Endothelial cell of umbilical vein (primary cell): ENCODE results near the gene FSIP1.

Experiments
- EZH2 ChIP-seq: IDR thresholded peaks from 2 replicates; pipeline ENCODE4 v1.6.1; 2012; ENCODE audit warnings: borderline replicate concordance, low read depth, mild to moderate bottlenecking, moderate library complexity, low read length, inconsistent platforms; ENCODE audit not compliant: severe bottlenecking
- GATA2 ChIP-seq: IDR thresholded peaks from 2 replicates; pipeline ENCODE4 v1.7.0; 2011; ENCODE audit warnings: low read depth, mild to moderate bottlenecking, moderate library complexity, mixed read lengths, low read length; ENCODE audit not compliant: insufficient read length, insufficient read depth
- POLR2A ChIP-seq: IDR thresholded peaks from 2 replicates; pipeline ENCODE4 v1.6.1; 2012; ENCODE audit warnings: low read depth, mild to moderate bottlenecking, control low read depth, low read length
- POLR2AphosphoS5 ChIP-seq: IDR thresholded peaks from 2 replicates; pipeline ENCODE4 v1.6.1; 2012; ENCODE audit warnings: low read depth, mild to moderate bottlenecking, control low read depth, low read length, moderate library complexity; ENCODE audit not compliant: insufficient read depth
- TF ChIP-seq, protein P1 (sequence below): IDR thresholded peaks from 2 replicates; pipeline ENCODE4 v1.6.1; 2011; ENCODE audit not compliant: insufficient read depth, insufficient read length
- TF ChIP-seq, protein P2 (sequence below), 2 donors: IDR thresholded peaks; 1 replicate in 1 of 2; 2 replicates in 1 of 2; pipeline ENCODE4 v1.5.1; 2011; ENCODE audit warnings: low read length in 2 of 2, mild to moderate bottlenecking in 2 of 2, moderate library complexity in 2 of 2, control low read depth in 1 of 2, inconsistent platforms in 1 of 2, low read depth in 1 of 2; ENCODE audit not compliant: insufficient read depth in 1 of 2; ENCODE audit errors: extremely low read depth in 1 of 2

DNA sequence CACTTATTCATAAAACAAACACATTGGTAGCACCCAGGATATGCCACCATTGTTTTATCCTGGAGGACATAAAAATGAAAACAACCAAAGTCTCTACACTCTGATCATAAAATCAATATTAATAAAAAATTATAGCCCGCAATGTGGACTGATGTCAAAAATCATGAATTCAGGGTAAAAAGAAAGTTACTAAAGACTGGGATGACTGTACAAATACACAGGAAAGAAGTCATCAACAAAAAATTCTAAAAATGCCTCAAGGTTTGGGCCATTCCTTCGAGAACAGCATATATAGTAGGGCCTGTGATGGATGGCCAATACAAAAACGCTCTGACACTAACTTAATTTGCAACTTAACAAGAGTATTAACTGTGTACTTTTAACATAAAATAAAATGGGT, 125.0 kb downstream of the FSIP1 start:
- TF ChIP-seq POLR2AphosphoS5 (no peak), POLR2A (no peak), EZH2 (no peak), GATA2 (no peak)
- TF ChIP-seq, protein P1, sequence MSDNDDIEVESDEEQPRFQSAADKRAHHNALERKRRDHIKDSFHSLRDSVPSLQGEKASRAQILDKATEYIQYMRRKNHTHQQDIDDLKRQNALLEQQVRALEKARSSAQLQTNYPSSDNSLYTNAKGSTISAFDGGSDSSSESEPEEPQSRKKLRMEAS, result no peak
- TF ChIP-seq, protein P2, sequence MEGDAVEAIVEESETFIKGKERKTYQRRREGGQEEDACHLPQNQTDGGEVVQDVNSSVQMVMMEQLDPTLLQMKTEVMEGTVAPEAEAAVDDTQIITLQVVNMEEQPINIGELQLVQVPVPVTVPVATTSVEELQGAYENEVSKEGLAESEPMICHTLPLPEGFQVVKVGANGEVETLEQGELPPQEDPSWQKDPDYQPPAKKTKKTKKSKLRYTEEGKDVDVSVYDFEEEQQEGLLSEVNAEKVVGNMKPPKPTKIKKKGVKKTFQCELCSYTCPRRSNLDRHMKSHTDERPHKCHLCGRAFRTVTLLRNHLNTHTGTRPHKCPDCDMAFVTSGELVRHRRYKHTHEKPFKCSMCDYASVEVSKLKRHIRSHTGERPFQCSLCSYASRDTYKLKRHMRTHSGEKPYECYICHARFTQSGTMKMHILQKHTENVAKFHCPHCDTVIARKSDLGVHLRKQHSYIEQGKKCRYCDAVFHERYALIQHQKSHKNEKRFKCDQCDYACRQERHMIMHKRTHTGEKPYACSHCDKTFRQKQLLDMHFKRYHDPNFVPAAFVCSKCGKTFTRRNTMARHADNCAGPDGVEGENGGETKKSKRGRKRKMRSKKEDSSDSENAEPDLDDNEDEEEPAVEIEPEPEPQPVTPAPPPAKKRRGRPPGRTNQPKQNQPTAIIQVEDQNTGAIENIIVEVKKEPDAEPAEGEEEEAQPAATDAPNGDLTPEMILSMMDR (IDR thresholded peaks at IDR 0.05; ENCODE audit: extremely low read depth in 1 of 2, insufficient read depth in 1 of 2, low read depth in 1 of 2, low read length in 2 of 2), result no peak
